Hypothalamus (tissue), 51 donors: ENCODE data around the gene S1PR1.
"Not testable (repeated sequence)": the region's sequence is repeated elsewhere in the genome, so short reads cannot be mapped to it uniquely, and the experiment has no call there.

Source experiments
- DNase-seq, 51 donors: peaks; one replicate each; lab custom pipeline; 2025; lab: John Stamatoyannopoulos, UW

Gene S1PR1

DNA sequence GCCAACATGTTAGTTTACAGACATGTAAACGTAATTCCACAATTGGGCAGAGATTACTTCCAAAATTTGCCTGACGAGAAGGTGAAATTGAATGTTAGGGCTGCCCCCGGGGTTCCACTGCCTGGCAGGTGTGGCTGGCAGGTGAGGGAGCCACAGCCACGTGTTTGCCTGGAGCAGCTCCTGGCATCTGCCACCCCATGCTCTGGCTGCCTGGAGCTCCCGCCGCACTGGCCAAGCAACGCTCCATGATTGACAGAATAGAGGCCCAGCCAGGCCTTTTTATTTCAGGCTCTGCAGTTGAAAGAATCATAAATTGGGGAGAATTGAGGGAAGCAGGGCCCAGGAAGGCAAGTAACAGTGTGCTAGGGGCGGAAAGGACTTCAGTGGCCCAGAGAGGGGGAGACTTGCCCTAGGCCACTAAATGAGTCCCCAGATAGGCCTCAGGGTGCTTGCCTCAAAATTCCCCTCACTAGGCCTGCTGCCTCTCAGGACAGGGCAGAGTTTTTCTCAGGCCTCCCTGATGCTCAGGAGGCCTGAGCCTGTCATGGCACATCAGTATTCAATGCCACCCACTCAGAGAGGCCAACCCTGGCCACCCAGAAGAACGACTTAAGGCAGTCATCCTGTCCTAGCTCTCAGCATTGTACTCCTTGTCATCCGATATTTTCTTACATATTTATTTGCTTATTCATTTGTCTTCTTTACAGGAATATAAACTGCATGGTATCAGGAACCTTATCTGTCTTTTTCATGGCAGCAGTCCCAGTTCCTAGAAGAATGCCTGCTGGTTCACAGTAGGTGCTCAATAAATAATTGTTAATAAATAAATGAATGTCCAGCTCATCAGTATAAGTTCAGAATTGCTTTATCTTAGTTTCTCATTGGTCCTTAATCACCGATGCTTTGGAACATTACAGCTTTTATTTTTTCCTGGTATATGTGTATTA is 16.6 kb upstream of the S1PR1 start:
- peak in 16 of 51 donors; percentile 4 to 54 (median 19) for DNase-seq

- DNase-seq, result no peak
Observed at GRCh38 chr1:101220906-101221305, 15.9 kb upstream of the S1PR1 start.

DNA sequence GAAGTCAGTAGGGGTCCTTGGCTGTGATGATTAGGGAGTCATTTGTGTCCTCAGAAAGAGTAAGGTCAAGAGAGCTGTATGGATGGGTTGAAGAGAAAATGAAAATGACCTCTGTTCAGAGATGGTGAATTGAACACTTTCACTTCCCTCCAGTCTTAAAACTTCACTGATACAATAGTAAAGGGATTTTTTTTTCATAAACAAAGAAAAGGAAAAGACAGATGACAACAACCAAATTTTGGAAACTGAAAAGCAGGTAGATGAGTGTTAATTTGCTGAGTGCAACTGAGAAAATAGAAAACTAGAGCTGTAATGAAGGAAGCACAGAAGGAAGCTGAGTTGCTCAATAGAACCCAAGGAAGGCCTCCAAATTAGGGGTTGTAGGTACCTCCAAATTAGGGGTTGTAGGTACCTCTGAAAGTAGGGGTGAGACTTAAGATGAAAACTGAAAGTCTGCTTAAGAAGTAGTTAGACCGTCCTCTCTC is 14.8 kb upstream of the S1PR1 start:
- no peak for DNase-seq

DNA sequence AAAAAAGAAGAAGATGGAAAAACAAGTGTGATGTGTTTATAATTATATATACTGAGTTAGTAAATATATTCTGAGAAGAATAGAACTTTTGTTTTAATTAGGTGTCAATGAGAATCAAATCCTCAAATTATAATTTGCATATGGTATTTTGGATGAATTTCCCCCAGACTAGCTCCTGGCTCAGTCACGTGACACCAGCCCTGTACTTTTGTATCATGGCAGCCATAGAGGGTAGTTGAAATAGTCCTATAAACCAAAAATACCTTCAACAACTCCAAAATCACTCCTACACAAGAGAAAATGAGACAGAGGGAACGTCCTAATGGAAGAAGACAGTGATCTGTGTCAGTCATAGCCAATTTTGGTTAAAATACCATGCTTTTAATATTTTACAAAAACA is 9.0 kb upstream of the S1PR1 start:
- DNase-seq, result no peak

GRCh38 chr1:101228424-101229134 is 8.2 kb upstream of the S1PR1 start:
- no peak for DNase-seq

GRCh38 chr1:101232182-101232581 is 4.6 kb upstream of the S1PR1 start:
- DNase-seq, result not testable (repeated sequence)

DNA sequence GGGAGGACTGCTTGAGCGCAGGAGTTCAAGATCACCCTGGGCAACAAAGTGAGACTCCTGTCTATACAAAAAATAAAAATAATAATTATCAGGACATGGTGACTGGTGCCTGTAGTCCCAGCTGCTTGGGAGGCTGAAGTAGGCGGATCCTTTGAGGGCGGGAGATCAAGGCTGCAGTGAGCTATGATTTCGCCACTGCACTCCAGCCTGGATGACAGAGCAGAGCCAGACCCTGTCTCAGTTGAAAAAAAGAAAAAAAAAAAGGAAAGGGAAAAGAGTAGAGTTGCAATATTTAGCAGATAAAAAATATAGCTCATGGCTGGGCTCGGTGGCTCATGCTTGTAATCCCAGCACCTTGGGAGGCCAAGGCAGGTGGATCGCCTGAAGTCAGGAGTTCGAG is 3.3 kb upstream of the S1PR1 start:
- no peak for DNase-seq

- DNase-seq, result no peak
Observed at GRCh38 chr1:101235216-101235695, 1.6 kb upstream of the S1PR1 start.

- peak in 32 of 51 donors; percentile 6 to 77 (median 36) for DNase-seq
Observed at GRCh38 chr1:101235696-101236515, 913 bp upstream of the S1PR1 start.

GRCh38 chr1:101237229-101237837 is 514 bp downstream of the S1PR1 start:
- peak in 1 of 51 donors; percentile 31 for DNase-seq

DNA sequence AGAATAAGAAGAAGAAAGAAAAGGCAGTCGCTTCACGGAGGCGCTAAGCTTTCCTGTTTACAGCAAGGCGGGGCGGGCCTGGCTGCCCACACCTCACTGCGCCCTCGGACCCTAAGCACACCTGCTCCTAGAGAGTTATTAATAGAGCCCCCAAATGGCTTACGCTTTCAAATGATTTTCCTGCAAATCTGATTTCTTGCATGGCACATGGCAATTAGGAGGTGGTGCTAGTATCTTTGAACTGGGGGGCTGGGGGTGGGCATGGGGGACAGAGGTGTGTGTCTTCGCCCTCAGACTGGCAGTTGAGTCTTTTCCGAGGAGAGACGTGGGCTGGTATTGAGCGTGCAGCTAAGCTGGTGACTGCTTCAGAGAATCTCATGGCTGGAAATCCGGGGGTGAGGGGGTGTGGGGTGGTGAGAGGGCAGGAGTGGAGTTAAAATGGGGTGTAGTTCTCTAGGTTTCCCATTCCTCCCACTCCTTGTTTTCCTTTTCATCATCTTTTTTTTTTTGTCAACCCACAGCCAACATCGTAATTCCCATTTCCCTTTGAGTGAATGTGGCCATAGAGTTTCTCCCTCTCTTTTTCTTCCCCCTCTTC is 1.3 kb downstream of the S1PR1 start:
- DNase-seq, result peak in 4 of 51 donors; percentile 2 to 10 (median 6)

DNA sequence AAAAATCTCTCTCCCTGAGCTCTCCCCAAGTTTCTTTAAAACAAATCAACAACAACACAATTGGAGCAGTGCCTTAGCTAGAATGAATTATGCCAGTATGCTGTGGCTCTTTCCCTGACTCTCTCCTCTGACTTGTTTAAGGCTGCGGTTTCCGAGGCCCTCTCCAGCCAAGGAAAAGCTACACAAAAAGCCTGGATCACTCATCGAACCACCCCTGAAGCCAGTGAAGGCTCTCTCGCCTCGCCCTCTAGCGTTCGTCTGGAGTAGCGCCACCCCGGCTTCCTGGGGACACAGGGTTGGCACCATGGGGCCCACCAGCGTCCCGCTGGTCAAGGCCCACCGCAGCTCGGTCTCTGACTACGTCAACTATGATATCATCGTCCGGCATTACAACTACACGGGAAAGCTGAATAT is 1.9 kb downstream of the S1PR1 start:
- DNase-seq, result peak in 47 of 51 donors; percentile 9 to 80 (median 60)

DNA sequence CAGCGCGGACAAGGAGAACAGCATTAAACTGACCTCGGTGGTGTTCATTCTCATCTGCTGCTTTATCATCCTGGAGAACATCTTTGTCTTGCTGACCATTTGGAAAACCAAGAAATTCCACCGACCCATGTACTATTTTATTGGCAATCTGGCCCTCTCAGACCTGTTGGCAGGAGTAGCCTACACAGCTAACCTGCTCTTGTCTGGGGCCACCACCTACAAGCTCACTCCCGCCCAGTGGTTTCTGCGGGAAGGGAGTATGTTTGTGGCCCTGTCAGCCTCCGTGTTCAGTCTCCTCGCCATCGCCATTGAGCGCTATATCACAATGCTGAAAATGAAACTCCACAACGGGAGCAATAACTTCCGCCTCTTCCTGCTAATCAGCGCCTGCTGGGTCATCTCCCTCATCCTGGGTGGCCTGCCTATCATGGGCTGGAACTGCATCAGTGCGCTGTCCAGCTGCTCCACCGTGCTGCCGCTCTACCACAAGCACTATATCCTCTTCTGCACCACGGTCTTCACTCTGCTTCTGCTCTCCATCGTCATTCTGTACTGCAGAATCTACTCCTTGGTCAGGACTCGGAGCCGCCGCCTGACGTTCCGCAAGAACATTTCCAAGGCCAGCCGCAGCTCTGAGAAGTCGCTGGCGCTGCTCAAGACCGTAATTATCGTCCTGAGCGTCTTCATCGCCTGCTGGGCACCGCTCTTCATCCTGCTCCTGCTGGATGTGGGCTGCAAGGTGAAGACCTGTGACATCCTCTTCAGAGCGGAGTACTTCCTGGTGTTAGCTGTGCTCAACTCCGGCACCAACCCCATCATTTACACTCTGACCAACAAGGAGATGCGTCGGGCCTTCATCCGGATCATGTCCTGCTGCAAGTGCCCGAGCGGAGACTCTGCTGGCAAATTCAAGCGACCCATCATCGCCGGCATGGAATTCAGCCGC is 2.5 kb downstream of the S1PR1 start:
- DNase-seq, result peak in 1 of 51 donors; percentile 36

- DNase-seq, result peak in 15 of 51 donors; percentile 7 to 44 (median 22)
Observed at GRCh38 chr1:101240041-101240430, 3.2 kb downstream of the S1PR1 start.

DNA sequence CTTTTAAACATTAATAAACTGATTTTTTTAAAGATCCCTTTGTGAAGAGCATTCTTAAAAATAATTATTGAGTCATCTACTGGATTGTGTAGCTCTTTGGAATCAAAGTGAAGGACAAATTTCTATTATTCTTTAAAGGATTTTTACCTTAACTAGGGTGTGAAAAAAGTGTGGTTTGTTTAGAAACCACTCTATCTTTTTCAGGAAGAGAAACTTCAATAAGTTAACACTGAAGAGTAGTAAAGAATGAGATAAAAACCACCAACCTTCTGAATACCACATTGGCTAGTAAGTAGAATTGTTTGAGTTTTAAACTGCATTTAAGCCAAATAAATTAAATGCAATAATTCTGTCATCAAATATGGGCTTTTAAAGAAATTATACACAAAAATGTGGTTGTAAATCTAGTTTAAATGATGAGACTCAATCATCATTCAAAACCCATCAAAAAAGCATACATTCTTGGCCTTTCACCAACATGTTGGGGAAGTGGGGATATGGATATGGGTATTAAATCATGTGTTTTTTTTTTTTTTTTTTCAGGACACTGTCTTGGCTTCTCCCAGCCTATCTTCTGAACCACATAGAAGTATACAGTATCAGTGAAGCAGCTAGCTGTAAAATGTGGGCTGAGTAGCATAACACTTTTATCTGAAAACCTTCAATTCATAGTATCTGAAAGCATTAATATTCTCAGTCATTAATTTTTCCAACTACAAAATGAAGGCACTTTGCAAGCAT is 4.8 kb downstream of the S1PR1 start:
- DNase-seq, result no peak

- no peak for DNase-seq
Observed at GRCh38 chr1:101242324-101243050, 5.7 kb downstream of the S1PR1 start.

- DNase-seq, result no peak
Observed at GRCh38 chr1:101243751-101244150, 6.9 kb downstream of the S1PR1 start.
